GM12874 (cell line): ENCODE results near the gene CYP4F12.

Source experiments
- TF ChIP-seq, protein P1 (sequence below): IDR thresholded peaks from 2 replicates; pipeline ENCODE4 v1.5.1; 2011; ENCODE audit warnings: low read depth, mild to moderate bottlenecking, control low read depth, low read length, moderate library complexity; ENCODE audit not compliant: insufficient read depth

Gene CYP4F12

DNA sequence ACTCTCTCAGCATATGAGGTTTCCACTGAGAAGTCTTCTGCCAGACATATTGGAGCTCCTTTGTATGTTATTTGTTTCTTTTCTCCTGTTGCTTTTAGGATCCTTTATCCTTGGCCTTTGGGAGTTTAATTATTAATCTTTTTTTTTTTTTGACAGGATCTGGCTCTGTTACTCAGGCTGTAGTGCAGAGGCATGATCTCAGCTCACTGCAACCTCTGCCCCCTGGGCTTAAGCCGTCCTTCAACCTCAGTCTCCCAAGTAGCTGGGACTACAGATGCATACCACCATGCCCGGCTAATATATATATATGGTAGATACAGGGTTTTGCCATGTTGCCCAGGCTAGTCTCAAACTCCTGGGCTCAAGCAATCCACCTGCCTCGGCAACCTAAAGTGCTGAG lies 38.8 kb upstream of the CYP4F12 start:
- TF ChIP-seq, protein P1, sequence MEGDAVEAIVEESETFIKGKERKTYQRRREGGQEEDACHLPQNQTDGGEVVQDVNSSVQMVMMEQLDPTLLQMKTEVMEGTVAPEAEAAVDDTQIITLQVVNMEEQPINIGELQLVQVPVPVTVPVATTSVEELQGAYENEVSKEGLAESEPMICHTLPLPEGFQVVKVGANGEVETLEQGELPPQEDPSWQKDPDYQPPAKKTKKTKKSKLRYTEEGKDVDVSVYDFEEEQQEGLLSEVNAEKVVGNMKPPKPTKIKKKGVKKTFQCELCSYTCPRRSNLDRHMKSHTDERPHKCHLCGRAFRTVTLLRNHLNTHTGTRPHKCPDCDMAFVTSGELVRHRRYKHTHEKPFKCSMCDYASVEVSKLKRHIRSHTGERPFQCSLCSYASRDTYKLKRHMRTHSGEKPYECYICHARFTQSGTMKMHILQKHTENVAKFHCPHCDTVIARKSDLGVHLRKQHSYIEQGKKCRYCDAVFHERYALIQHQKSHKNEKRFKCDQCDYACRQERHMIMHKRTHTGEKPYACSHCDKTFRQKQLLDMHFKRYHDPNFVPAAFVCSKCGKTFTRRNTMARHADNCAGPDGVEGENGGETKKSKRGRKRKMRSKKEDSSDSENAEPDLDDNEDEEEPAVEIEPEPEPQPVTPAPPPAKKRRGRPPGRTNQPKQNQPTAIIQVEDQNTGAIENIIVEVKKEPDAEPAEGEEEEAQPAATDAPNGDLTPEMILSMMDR: no peak

DNA sequence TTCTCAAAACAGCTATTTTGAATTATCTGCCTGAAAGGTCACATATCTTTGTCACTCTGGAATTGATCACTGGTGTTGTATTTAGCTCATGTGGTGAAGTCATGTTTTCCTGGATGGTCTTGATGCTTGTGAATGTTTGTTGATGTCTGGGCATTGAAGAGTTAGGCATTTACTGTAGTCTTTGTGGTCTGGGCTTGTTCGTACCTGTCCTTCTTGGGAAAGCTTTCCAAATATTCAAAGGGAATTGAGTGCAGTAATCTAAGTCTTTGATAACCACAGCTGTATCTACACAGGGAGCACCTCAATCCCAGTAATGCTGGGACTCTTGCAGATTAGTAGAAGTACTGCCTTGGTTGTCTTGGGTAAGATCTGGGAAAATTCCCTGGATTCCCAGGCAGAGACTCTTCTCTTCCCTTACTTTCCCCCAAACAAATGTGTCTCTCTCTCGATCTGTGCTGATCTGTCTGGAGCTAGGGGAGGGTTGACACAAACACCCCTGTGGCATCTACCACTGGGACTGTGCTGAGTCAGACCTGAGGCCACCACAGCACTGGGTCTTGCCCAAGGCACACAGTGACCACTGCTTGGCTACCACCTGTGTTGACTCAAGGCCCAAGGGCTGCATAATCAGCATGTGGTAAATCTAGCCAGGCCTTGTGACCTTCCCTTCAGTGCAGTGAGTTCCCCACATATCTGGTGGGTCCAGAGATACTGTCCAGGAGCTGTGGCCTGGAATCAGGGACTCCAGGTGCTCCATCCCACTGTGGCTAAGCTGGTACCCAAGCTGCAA lies 37.7 kb upstream of the CYP4F12 start:
- TF ChIP-seq, protein P1: no peak

DNA sequence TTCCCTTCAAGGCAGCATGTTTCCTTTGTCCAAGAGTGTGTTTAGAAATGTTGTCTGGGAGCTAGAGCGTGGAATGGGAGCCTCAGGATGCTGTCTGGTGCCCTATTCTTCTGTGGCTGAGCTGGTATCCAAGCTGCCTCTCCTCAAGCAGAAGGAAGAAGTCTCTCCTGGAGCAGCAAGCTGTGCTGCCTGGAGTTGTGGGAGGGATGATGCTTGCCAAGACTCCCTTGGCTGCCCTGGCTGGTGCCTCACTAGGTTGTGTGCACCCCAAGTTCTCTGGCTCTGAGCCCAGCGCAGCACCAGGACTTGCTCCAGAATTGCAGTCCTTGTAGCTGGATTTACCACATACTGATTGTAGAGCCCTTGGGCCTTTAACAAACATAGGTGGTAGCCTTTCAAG lies 36.9 kb upstream of the CYP4F12 start:
- TF ChIP-seq, protein P1: no peak

DNA sequence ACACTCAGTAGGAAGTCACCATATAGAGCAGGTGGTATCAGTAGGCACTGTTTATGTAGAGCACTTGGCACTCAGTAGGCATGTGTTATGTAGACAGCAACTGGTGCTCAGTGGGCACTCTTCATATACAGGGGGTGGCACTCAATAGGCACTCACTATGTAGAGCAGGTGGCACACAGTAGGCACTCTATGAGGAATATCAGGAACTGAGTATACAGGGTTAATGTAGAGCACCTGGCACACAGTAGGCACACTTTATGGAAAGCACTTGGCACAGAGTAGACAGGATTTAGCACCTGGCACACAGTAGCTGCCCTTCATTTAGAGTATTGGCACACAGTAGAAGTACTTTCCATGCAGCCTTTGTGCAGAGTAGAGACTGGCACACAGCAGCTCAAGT lies 33.3 kb upstream of the CYP4F12 start:
- TF ChIP-seq, protein P1: no peak

DNA sequence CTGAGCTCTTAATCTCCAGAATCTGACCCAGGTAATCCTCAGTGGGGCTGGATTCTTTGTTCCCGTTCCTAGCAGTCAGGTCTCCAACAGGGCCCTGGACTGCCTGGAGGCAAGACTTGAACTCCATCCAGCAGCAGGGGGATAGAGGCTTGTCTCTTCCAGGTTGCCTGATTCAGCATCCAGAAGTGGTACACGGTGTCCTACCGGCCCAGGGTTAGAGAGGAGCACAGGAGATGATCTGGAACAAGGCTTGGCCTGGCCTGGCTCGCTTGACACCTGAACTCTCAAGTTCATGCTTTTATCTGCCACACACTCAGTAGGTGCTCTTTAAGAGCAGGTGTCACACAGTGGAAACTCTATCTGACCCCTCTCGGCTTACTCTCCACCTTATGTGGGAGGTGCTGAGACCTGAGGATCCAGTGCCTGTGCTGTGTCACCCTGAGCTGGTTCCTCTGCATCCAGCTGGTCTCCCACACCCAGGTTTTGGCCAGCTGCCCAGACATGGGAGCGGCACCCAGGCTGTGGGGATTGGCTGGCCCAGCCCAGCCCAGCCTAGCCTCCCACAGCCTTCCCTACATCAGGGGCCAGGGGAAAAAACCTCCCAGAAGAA lies 32.5 kb upstream of the CYP4F12 start, which contains the start of gene CYP4F3:
CYP4F3 (plus strand) TSS at position 604 of the 610 bp plus-strand sequence. CDS start 519 bp downstream, outside the sequence.
- TF ChIP-seq, protein P1: no peak

DNA sequence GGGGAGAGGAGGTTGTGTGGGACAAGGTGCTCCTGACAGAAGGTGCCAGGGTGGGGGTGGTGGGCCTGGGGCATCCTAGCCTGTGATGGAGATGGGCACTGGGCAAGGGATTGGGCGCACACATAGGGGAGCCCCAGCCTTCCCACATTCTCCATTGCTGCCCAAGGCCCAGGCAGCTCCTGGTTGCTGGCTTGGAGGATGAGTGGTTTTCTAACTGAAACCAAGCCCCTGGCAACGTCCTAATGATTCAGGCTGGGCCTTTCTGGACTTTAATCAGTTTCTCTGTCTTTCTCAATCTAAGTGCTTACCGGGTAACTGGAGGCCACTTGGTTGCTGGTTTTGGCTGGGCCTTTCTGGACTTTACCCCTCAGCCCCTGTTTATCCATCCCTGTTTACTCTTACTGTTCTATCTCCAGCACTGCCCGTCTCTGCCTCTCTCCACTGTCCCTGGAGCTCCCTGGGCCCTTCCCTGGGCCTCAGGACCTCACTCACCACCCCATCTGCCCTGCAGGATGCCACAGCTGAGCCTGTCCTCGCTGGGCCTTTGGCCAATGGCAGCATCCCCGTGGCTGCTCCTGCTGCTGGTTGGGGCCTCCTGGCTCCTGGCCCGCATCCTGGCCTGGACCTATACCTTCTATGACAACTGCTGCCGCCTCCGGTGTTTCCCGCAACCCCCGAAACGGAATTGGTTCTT lies 31.8 kb upstream of the CYP4F12 start:
- TF ChIP-seq, protein P1: no peak

DNA sequence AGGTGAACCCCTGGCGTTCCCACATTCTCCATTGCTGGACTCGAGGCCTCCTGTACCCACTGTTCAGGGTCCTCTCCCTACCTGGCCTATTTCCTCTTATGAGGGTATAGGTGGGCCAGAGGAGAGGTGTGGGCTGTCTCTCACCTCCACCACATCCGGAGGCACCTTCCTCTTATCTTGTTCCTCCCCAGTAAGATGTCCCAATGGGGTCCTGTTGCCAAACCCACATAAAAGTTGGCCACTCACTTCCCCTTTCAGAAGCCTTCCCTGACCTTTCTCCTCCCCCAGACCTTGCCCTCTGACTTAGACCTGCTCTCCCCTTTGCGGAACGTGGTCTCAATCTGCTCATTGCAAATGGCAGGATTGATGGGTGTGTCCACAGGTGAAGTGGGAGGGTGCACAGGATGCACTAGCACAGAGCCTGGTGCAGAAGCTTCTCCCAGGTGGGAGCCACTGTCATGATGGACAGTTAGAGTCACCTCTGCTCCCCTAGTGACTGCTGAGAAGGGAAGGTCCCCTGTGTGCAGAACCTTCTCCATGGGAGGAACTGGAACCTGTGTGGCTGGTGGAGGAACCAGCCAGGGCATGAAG lies 30.9 kb upstream of the CYP4F12 start:
- TF ChIP-seq, protein P1: no peak
